HL-60 (cell line): ENCODE results near the gene MXD3.

Experiments used
- DNase-seq, 2 experiments: peaks; one replicate each; pipeline ENCODE4 v3.0.0-alpha.2; 2010 to 2020; ENCODE audit warnings: low read depth in 1 of 2, low spot score in 1 of 2
- H3K27ac ChIP-seq: fragments of 250-450 bp; sonication (Bioruptor Pico); replicated peaks from 2 replicates; pipeline ENCODE4 v1.5.1; 2020; ENCODE audit warnings: mild to moderate bottlenecking, moderate library complexity
- H3K27me3 ChIP-seq: fragments of 250-450 bp; sonication (Bioruptor Pico); 2 replicates; pipeline ENCODE4 v1.5.1; 2021; ENCODE audit warnings: mild to moderate bottlenecking, moderate library complexity; ENCODE audit not compliant: insufficient read depth, poor library complexity, severe bottlenecking
- H3K4me3 ChIP-seq: replicated peaks from 2 replicates; pipeline ENCODE4 v1.5.1; 2011; ENCODE audit warnings: mild to moderate bottlenecking, control low read depth, low read length; ENCODE audit not compliant: insufficient read depth
- GABPA ChIP-seq: IDR thresholded peaks from 2 replicates; pipeline ENCODE4 v1.6.1; 2012; ENCODE audit warnings: low read depth
- POLR2AphosphoS5 ChIP-seq: IDR thresholded peaks from 2 replicates; pipeline ENCODE4 v1.6.1; 2012; ENCODE audit warnings: low read depth
- SPI1 ChIP-seq: IDR thresholded peaks from 2 replicates; pipeline ENCODE4 v1.6.1; 2012; ENCODE audit warnings: low read depth, mild to moderate bottlenecking, borderline replicate concordance
- TF ChIP-seq, protein P1 (sequence below): IDR thresholded peaks from one replicate; pipeline ENCODE4 v1.5.1; 2011; ENCODE audit warnings: low read length, control low read depth, inconsistent platforms; ENCODE audit not compliant: insufficient read depth
- TF ChIP-seq, protein P2 (sequence below): IDR thresholded peaks from 2 replicates; pipeline ENCODE4 v1.6.1; 2012; ENCODE audit warnings: low read depth; ENCODE audit not compliant: insufficient replicate concordance

The MXD3 gene

DNA sequence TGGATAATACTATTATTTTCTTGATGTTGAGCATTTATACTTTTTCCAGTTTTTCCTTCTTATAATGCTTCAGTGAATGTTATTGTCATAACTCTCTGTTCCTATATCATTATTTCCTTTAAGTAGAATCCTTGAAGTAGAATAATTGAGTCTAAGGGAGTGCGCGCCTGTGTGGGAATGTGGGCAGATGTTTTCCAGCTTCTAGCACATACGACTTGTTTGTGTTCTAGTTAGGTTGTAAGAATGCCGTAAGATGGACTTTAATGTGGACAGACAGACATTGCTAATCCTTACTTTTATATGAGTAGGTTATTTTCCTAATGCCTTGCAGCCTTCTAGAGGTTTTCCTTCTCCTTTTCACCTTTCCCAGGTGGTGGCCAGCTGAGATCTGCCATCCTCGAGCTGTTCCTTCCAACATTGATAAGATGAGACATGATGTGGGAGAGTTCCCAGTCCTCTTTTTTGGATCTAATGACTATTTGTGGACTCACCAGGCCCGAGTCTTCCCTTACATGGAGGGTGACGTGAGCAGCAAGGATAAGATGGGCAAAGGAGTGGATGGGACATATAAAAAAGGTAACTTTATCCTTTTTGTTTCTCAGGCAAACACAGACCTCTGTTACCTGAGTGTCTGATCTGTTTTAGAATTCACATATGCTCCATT lies 42.3 kb downstream of the MXD3 start:
- Histone ChIP-seq H3K27me3 (no peaks in the 10 kb centered on the region), H3K27ac (no peak overlapping the region), H3K4me3 (no peak overlapping the region)
- TF ChIP-seq, protein P1, sequence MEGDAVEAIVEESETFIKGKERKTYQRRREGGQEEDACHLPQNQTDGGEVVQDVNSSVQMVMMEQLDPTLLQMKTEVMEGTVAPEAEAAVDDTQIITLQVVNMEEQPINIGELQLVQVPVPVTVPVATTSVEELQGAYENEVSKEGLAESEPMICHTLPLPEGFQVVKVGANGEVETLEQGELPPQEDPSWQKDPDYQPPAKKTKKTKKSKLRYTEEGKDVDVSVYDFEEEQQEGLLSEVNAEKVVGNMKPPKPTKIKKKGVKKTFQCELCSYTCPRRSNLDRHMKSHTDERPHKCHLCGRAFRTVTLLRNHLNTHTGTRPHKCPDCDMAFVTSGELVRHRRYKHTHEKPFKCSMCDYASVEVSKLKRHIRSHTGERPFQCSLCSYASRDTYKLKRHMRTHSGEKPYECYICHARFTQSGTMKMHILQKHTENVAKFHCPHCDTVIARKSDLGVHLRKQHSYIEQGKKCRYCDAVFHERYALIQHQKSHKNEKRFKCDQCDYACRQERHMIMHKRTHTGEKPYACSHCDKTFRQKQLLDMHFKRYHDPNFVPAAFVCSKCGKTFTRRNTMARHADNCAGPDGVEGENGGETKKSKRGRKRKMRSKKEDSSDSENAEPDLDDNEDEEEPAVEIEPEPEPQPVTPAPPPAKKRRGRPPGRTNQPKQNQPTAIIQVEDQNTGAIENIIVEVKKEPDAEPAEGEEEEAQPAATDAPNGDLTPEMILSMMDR: no peak
- TF ChIP-seq POLR2AphosphoS5: no peak
- no peak for TF ChIP-seq SPI1
- no peak for TF ChIP-seq GABPA
- TF ChIP-seq, protein P2, sequence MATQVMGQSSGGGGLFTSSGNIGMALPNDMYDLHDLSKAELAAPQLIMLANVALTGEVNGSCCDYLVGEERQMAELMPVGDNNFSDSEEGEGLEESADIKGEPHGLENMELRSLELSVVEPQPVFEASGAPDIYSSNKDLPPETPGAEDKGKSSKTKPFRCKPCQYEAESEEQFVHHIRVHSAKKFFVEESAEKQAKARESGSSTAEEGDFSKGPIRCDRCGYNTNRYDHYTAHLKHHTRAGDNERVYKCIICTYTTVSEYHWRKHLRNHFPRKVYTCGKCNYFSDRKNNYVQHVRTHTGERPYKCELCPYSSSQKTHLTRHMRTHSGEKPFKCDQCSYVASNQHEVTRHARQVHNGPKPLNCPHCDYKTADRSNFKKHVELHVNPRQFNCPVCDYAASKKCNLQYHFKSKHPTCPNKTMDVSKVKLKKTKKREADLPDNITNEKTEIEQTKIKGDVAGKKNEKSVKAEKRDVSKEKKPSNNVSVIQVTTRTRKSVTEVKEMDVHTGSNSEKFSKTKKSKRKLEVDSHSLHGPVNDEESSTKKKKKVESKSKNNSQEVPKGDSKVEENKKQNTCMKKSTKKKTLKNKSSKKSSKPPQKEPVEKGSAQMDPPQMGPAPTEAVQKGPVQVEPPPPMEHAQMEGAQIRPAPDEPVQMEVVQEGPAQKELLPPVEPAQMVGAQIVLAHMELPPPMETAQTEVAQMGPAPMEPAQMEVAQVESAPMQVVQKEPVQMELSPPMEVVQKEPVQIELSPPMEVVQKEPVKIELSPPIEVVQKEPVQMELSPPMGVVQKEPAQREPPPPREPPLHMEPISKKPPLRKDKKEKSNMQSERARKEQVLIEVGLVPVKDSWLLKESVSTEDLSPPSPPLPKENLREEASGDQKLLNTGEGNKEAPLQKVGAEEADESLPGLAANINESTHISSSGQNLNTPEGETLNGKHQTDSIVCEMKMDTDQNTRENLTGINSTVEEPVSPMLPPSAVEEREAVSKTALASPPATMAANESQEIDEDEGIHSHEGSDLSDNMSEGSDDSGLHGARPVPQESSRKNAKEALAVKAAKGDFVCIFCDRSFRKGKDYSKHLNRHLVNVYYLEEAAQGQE: no peak
- no peak for DNase-seq

DNA sequence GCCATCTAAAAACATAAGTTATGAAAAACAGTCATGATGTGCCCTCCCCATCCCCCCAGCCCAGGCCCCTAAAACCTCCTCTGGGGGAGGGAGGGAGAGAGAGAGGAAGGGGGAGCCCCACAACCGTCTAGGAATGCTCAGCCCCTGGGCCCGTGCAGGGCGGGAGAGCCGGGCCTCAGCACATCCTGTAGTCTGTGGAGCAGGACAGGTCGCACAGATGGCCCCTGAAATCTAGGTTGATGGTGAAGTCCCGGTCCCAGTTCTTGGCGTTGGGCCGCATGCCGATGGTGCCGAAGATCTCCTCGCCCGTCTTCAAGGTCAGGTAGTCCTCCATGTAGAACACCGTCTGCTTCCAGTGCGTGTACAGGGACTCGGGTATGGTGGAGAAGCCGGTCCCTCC lies 46.3 kb downstream of the MXD3 start:
- TF ChIP-seq GABPA (no peak), SPI1 (no peak), POLR2AphosphoS5 (no peak)
- TF ChIP-seq, protein P2: no peak
- TF ChIP-seq, protein P1: no peak
- H3K27me3 ChIP-seq: no peaks in the 10 kb centered on the region
- DNase-seq: no peak
- no peak overlapping the region for H3K4me3 ChIP-seq
- no peak overlapping the region for H3K27ac ChIP-seq

DNA sequence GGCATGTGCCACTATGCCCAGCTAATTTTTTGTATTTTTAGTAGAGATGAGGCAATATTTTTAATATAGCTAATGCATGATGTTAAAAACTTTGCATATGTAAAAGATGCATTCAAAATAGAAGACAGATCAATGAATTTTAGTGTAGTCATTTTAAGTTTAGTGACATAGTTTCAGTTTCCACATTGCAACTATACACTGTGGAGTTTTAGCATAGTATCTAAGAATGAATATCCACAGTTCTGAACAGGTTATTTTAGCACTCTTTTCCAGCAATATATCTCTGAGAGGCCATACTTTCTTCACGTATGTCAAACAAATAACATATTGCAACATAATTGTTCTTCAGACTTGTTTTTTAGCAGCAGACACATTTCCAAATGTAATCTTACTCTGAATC lies 47.5 kb downstream of the MXD3 start:
- no peak overlapping the region for H3K4me3 ChIP-seq
- no peak for TF ChIP-seq POLR2AphosphoS5
- no peak for TF ChIP-seq GABPA
- TF ChIP-seq, protein P1: no peak
- TF ChIP-seq, protein P2: no peak
- no peak for TF ChIP-seq SPI1
- no peaks in the 10 kb centered on the region for H3K27me3 ChIP-seq
- DNase-seq: no peak
- H3K27ac ChIP-seq: no peak overlapping the region
